ENCODE data around the gene ATP6V0B. TPM values are rescaled to one million over a fixed set of nuclear protein-coding genes. Genes with fewer than 3 reads are reported as not detected.

The ATP6V0B gene
- total RNA-seq, 4 donors from 2014 or later, result 135 to 180 (median 169) TPM

GRCh38 chr1:43975249-43975961 is 645 bp downstream of the ATP6V0B start:
- TF ChIP-seq, protein P1, sequence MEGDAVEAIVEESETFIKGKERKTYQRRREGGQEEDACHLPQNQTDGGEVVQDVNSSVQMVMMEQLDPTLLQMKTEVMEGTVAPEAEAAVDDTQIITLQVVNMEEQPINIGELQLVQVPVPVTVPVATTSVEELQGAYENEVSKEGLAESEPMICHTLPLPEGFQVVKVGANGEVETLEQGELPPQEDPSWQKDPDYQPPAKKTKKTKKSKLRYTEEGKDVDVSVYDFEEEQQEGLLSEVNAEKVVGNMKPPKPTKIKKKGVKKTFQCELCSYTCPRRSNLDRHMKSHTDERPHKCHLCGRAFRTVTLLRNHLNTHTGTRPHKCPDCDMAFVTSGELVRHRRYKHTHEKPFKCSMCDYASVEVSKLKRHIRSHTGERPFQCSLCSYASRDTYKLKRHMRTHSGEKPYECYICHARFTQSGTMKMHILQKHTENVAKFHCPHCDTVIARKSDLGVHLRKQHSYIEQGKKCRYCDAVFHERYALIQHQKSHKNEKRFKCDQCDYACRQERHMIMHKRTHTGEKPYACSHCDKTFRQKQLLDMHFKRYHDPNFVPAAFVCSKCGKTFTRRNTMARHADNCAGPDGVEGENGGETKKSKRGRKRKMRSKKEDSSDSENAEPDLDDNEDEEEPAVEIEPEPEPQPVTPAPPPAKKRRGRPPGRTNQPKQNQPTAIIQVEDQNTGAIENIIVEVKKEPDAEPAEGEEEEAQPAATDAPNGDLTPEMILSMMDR (IDR thresholded peaks at IDR 0.05), result no peak
- no peak for TF ChIP-seq POLR2A (IDR thresholded peaks at IDR 0.05)
- intact Hi-C loops (cut with DNase I; ENCODE audit: low total_unique reads), result no loop called here
- peak; percentile 62 to 93 for DNase-seq (ENCODE audit: low spot score in 2 of 2)
- peak overlapping the region; percentile 66 for H3K4me3 ChIP-seq (ENCODE audit: low read depth, poor library complexity, severe bottlenecking)
- WGBS, 2 donors, result 1% methylated on average over 28 to 29 of the region's 34 CpGs

GRCh38 chr1:43976045-43976444 is 1.3 kb downstream of the ATP6V0B start:
- TF ChIP-seq POLR2A (IDR thresholded peaks at IDR 0.05), result no peak
- TF ChIP-seq, protein P1 (IDR thresholded peaks at IDR 0.05), result no peak
- DNase-seq (ENCODE audit: low spot score in 2 of 2), result no peak
- 78 to 90% methylated on average over 4 of the region's 4 CpGs for WGBS, 2 donors
- intact Hi-C loops (cut with DNase I; ENCODE audit: low total_unique reads), result no loop called here
- no peak overlapping the region for H3K4me3 ChIP-seq (ENCODE audit: low read depth, poor library complexity, severe bottlenecking)

DNA sequence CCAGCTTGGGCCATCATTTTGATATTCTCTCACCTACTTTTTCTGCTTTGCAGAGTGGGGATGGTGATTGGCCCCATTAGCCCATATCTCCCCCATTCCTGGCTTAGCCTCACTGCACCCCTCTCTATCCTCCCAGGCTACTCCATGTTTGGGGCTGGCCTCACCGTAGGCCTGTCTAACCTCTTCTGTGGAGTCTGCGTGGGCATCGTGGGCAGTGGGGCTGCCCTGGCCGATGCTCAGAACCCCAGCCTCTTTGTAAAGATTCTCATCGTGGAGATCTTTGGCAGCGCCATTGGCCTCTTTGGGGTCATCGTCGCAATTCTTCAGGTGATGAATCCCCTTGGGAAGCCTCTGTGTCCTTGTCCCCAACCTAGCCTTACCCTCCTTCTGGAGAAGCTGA is 2.1 kb downstream of the ATP6V0B start:
- 88 to 91% methylated on average over 8 of the region's 8 CpGs for WGBS, 2 donors
- H3K4me3 ChIP-seq (ENCODE audit: low read depth, poor library complexity, severe bottlenecking), result no peak overlapping the region
- intact Hi-C loops (cut with DNase I; ENCODE audit: low total_unique reads), result no loop called here
- DNase-seq (ENCODE audit: low spot score in 2 of 2), result no peak
- TF ChIP-seq POLR2A (IDR thresholded peaks at IDR 0.05), result no peak
- TF ChIP-seq, protein P1 (IDR thresholded peaks at IDR 0.05), result no peak

DNA sequence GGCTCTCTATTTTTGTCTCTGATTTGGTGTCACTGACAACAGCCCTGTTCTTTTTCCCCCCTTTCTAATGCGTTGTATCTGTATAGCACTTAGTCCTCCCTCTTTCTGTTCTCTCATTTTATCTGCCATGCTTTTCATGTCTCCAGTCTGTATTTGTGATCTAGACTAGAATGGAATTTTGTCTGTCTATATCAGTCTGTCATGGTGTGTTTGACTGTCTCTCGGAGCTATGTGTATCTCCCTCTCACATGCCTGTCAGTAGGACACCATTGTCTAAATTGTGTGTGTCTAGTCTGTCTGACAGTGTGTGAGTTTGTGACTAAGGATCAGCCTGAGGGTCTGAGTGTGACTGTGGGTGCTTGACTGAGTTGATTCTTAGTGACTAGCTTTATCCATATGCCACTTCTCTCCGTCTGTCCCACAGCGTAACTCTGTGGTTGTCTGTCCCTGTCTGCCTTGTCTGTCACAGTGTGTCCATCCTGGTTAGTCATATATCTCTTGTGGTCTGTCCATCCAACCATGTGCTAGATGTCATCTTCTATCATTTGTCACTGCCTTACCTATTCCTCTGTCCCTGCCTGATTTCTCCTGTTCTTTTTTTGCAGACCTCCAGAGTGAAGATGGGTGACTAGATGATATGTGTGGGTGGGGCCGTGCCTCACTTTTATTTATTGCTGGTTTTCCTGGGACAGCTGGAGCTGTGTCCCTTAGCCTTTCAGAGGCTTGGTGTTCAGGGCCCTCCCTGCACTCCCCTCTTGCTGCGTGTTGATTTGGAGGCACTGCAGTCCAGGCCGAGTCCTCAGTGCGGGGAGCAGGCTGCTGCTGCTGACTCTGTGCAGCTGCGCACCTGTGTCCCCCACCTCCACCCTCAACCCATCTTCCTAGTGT is 2.9 kb downstream of the ATP6V0B start:
- TF ChIP-seq POLR2A (IDR thresholded peaks at IDR 0.05), result no peak
- TF ChIP-seq, protein P1 (IDR thresholded peaks at IDR 0.05), result no peak
- H3K4me3 ChIP-seq (ENCODE audit: low read depth, poor library complexity, severe bottlenecking), result no peak overlapping the region

GRCh38 chr1:43978264-43978550 is 3.4 kb downstream of the ATP6V0B start:
- DNase-seq (ENCODE audit: low spot score in 2 of 2), result no peak
- TF ChIP-seq, protein P1 (IDR thresholded peaks at IDR 0.05), result no peak
- TF ChIP-seq POLR2A (IDR thresholded peaks at IDR 0.05), result no peak
- intact Hi-C loops (cut with DNase I; ENCODE audit: low total_unique reads), result no loop called here
- WGBS, 2 donors, result 75 to 80% methylated on average over 4 to 5 of the region's 5 CpGs
- no peak overlapping the region for H3K4me3 ChIP-seq (ENCODE audit: low read depth, poor library complexity, severe bottlenecking)

More for the DNA sequence above, 2.9 kb downstream of the ATP6V0B start:
- DNase-seq (ENCODE audit: low spot score in 2 of 2), result no peak
- 89 to 92% methylated on average over 9 of the region's 9 CpGs for WGBS, 2 donors
- intact Hi-C loops (cut with DNase I; ENCODE audit: low total_unique reads), result no loop called here

Data from lower leg skin (tissue), 4 donors.